Measurements from ENCODE around the gene PCDHGB2.
A peak's percentile ranks its signal among the peaks of the same experiment; 100 is the strongest.
"Not testable (repeated sequence)": the region's sequence is repeated elsewhere in the genome, so short reads cannot be mapped to it uniquely, and the experiment has no call there.

The PCDHGB2 gene

GRCh38 chr5:141349917-141350619 lies 9.7 kb upstream of the PCDHGB2 start, which contains the start of gene PCDHGB1:
Gene PCDHGB1, plus strand, starts transcription at chr5:141350099. Its CDS starts 162 bp downstream, at chr5:141350261.
- DNase-seq (ENCODE audit: low spot score), result peak; percentile 44

GRCh38 chr5:141351591-141351990 lies 8.2 kb upstream of the PCDHGB2 start:
- DNase-seq (ENCODE audit: low spot score), result no peak

- DNase-seq (ENCODE audit: low spot score), result no peak
Observed at GRCh38 chr5:141354900-141355469, 4.8 kb upstream of the PCDHGB2 start, which contains the start of gene PCDHGA4. Gene PCDHGA4, plus strand, starts transcription at chr5:141355021. Its CDS starts 87 bp downstream, at chr5:141355108.

GRCh38 chr5:141355641-141356040 lies 4.2 kb upstream of the PCDHGB2 start:
- DNase-seq (ENCODE audit: low spot score), result no peak

GRCh38 chr5:141356133-141356532 lies 3.7 kb upstream of the PCDHGB2 start:
- no peak for DNase-seq (ENCODE audit: low spot score)

GRCh38 chr5:141356950-141357349 lies 2.8 kb upstream of the PCDHGB2 start:
- no peak for DNase-seq (ENCODE audit: low spot score)

GRCh38 chr5:141360685-141361084 lies 891 bp downstream of the PCDHGB2 start:
- DNase-seq (ENCODE audit: low spot score), result no peak

GRCh38 chr5:141362719-141363118 lies 2.9 kb downstream of the PCDHGB2 start:
- no peak for DNase-seq (ENCODE audit: low spot score)

GRCh38 chr5:141363952-141364660 lies 4.3 kb downstream of the PCDHGB2 start, which contains the start of gene PCDHGA5:
Gene PCDHGA5, plus strand, starts transcription at chr5:141364162. Its CDS starts 169 bp downstream, at chr5:141364331.
- DNase-seq (ENCODE audit: low spot score), result no peak

GRCh38 chr5:141366016-141366896 lies 6.5 kb downstream of the PCDHGB2 start:
- DNase-seq (ENCODE audit: low spot score), result no peak

GRCh38 chr5:141369994-141370848 lies 10.4 kb downstream of the PCDHGB2 start, which contains the start of gene PCDHGB3:
Gene PCDHGB3, plus strand, starts transcription at chr5:141370242. Its CDS starts 153 bp downstream, at chr5:141370395.
- DNase-seq (ENCODE audit: low spot score), result peak; percentile 16

GRCh38 chr5:141371572-141372475 lies 12.0 kb downstream of the PCDHGB2 start:
- no peak for DNase-seq (ENCODE audit: low spot score)

- no peak for DNase-seq (ENCODE audit: low spot score)
Observed at GRCh38 chr5:141373673-141374317, 14.0 kb downstream of the PCDHGB2 start, which contains the start of gene PCDHGA6. Gene PCDHGA6, plus strand, starts transcription at chr5:141373891. Its CDS starts 193 bp downstream, at chr5:141374084.

- no peak for DNase-seq (ENCODE audit: low spot score)
Observed at GRCh38 chr5:141374627-141375026, 14.8 kb downstream of the PCDHGB2 start.

GRCh38 chr5:141375444-141376155 lies 15.8 kb downstream of the PCDHGB2 start:
- not testable (repeated sequence) for DNase-seq (ENCODE audit: low spot score)

GRCh38 chr5:141382469-141383294 lies 22.9 kb downstream of the PCDHGB2 start, which contains the start of gene PCDHGA7:
Gene PCDHGA7, plus strand, starts transcription at chr5:141382742. Its CDS starts 158 bp downstream, at chr5:141382900.
- no peak for DNase-seq (ENCODE audit: low spot score)

GRCh38 chr5:141383345-141383744 lies 23.6 kb downstream of the PCDHGB2 start:
- no peak for DNase-seq (ENCODE audit: low spot score)
